ENCODE measurements around the gene ROR1. TPM values are rescaled to one million over a fixed set of nuclear protein-coding genes. Genes with fewer than 3 reads are reported as not detected.

ROR1 gene
- total RNA-seq, 4 donors from 2014 or later = 0.73 to 2.6 (median 1.4) TPM

GRCh38 chr1:63799820-63800219, 26.0 kb downstream of the ROR1 start:
- no peak overlapping the region for H3K4me3 ChIP-seq (replicated peaks in 1 of 3)
- TF ChIP-seq POLR2A (IDR thresholded peaks at IDR 0.05) = no peak
- TF ChIP-seq, protein P1, sequence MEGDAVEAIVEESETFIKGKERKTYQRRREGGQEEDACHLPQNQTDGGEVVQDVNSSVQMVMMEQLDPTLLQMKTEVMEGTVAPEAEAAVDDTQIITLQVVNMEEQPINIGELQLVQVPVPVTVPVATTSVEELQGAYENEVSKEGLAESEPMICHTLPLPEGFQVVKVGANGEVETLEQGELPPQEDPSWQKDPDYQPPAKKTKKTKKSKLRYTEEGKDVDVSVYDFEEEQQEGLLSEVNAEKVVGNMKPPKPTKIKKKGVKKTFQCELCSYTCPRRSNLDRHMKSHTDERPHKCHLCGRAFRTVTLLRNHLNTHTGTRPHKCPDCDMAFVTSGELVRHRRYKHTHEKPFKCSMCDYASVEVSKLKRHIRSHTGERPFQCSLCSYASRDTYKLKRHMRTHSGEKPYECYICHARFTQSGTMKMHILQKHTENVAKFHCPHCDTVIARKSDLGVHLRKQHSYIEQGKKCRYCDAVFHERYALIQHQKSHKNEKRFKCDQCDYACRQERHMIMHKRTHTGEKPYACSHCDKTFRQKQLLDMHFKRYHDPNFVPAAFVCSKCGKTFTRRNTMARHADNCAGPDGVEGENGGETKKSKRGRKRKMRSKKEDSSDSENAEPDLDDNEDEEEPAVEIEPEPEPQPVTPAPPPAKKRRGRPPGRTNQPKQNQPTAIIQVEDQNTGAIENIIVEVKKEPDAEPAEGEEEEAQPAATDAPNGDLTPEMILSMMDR (IDR thresholded peaks at IDR 0.05) = no peak
- WGBS, 2 donors = 62 to 82% methylated on average over 3 of the region's 3 CpGs
- no peaks in the 10 kb centered on the region for H3K36me3 ChIP-seq
- H3K4me1 ChIP-seq = peaks cover 0 to 5% of the 10 kb centered on the region in 2 donors
- H3K27me3 ChIP-seq = no peaks in the 10 kb centered on the region
- no peak overlapping the region for H3K27ac ChIP-seq
- no peak for DNase-seq
- H3K9me3 ChIP-seq = no peaks in the 10 kb centered on the region
- intact Hi-C loops (cut with DNase I) = no loop called here

DNA sequence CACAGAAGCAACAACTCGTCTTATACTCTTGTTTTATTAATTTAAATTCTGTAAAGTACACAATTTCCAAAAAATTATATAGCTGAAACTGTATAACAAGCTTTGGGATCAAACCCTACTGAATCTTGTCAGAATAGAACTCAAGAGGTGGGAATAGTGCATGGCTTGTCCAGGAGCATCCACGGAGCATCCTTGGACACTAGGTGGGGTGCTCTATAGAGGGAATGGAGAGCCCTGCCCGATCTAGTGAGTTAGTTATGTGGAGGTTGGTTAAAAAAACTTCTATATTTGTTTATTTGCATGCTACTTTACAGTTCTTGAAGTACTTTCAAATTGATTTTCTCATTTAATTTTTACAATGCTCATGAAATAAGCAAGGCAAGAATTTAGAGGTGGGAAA, 28.3 kb downstream of the ROR1 start:
- Histone ChIP-seq H3K9me3 (no peaks in the 10 kb centered on the region), H3K27ac (no peak overlapping the region), H3K4me3 (replicated peaks in 1 of 3) (no peak overlapping the region), H3K4me1 (no peaks in the 10 kb centered on the region), H3K27me3 (no peaks in the 10 kb centered on the region), H3K36me3 (no peaks in the 10 kb centered on the region)
- WGBS, 2 donors = 76 to 84% methylated on average over 3 of the region's 3 CpGs
- no peak for TF ChIP-seq POLR2A (IDR thresholded peaks at IDR 0.05)
- TF ChIP-seq, protein P1 (IDR thresholded peaks at IDR 0.05) = no peak
- DNase-seq = no peak
- intact Hi-C loops (cut with DNase I) = no loop called here

DNA sequence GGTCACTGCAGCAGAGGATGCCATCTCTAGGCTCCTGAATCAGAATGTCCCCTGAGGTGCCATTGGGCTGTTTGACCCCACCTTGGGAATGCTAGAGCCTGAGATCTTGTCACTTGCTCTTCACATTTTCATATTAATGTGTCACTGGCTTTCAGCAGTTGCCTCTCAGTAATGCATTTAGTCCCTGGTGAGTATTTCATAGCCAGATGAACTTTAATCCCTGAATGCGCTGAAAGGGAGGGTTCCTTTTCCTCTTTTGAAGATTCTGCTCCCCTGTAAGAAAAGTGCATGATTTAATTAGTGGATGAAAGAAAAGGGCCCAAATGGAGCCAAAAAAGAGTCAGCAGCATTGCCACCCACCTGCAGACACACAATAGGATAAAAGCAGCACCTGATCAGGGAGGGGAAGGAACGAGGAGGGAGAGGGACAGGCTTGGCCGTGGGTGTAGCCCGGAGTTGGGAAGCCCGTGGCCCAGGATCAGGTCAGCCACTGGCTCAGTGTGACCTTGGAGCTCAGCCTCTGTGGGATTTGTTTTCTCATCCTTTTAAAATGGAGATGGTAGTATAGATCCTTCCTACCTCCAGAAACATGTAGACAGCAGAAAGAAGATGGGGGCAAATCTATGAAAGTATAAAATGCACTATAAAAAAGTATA, 31.1 kb downstream of the ROR1 start:
- H3K36me3 ChIP-seq = no peaks in the 10 kb centered on the region
- intact Hi-C loops (cut with DNase I) = no loop called here
- WGBS, 2 donors = 75 to 76% methylated on average over 5 of the region's 5 CpGs
- DNase-seq = no peak
- TF ChIP-seq, protein P1 (IDR thresholded peaks at IDR 0.05) = no peak
- TF ChIP-seq POLR2A (IDR thresholded peaks at IDR 0.05) = no peak
- H3K27me3 ChIP-seq = no peaks in the 10 kb centered on the region
- H3K4me3 ChIP-seq (replicated peaks in 1 of 3) = no peak overlapping the region
- no peaks in the 10 kb centered on the region for H3K4me1 ChIP-seq
- H3K27ac ChIP-seq = no peak overlapping the region
- H3K9me3 ChIP-seq = no peaks in the 10 kb centered on the region

GRCh38 chr1:63807046-63807445, 33.2 kb downstream of the ROR1 start:
- no peaks in the 10 kb centered on the region for H3K36me3 ChIP-seq
- no peak for DNase-seq
- no peak overlapping the region for H3K27ac ChIP-seq
- no peaks in the 10 kb centered on the region for H3K4me1 ChIP-seq
- TF ChIP-seq, protein P1 (IDR thresholded peaks at IDR 0.05) = no peak
- TF ChIP-seq POLR2A (IDR thresholded peaks at IDR 0.05) = no peak
- no peak overlapping the region for H3K4me3 ChIP-seq (replicated peaks in 1 of 3)
- H3K9me3 ChIP-seq = no peaks in the 10 kb centered on the region
- 70 to 81% methylated on average over 1 of the region's 1 CpG for WGBS, 2 donors
- intact Hi-C loops (cut with DNase I) = no loop called here
- no peaks in the 10 kb centered on the region for H3K27me3 ChIP-seq

GRCh38 chr1:63810936-63811469, 37.2 kb downstream of the ROR1 start:
- intact Hi-C loops (cut with DNase I) = no loop called here
- DNase-seq = no peak
- no peaks in the 10 kb centered on the region for H3K36me3 ChIP-seq
- no peaks in the 10 kb centered on the region for H3K4me1 ChIP-seq
- no peaks in the 10 kb centered on the region for H3K9me3 ChIP-seq
- WGBS, 2 donors = 49 to 74% methylated on average over 3 of the region's 3 CpGs
- TF ChIP-seq, protein P1 (IDR thresholded peaks at IDR 0.05) = no peak
- no peak for TF ChIP-seq POLR2A (IDR thresholded peaks at IDR 0.05)
- H3K4me3 ChIP-seq (replicated peaks in 1 of 3) = no peak overlapping the region
- no peak overlapping the region for H3K27ac ChIP-seq
- no peaks in the 10 kb centered on the region for H3K27me3 ChIP-seq

Data from thyroid gland (tissue), 4 donors.